H1 (cell line): ENCODE data around the gene PNLIP. TPM values are rescaled to one million over a fixed set of nuclear protein-coding genes. Genes with fewer than 3 reads are reported as not detected.

ENCODE experiments used
- ASH2L ChIP-seq: fragments of 200-600, 300-600 bp; sonication (generic); IDR thresholded peaks from one replicate; pipeline ENCODE4 v1.7.1; 2017; ENCODE audit warnings: low read length
- BCL11A ChIP-seq, 2 experiments: IDR thresholded peaks; one replicate each; pipeline ENCODE4 v1.6.1; 2011; ENCODE audit warnings: low read depth in 2 of 2, low read length in 2 of 2, mild to moderate bottlenecking in 2 of 2
- CREB1 ChIP-seq: IDR thresholded peaks from 2 replicates; pipeline ENCODE4 v1.6.1; 2012; ENCODE audit warnings: inconsistent platforms
- CTBP2 ChIP-seq: IDR thresholded peaks from 2 replicates; pipeline ENCODE4 v1.7.0; 2011; ENCODE audit warnings: borderline replicate concordance, mild to moderate bottlenecking, moderate library complexity, mixed read lengths, low read length; ENCODE audit not compliant: insufficient read depth, insufficient read length
- JUN ChIP-seq: IDR thresholded peaks from 2 replicates; pipeline ENCODE4 v1.6.1; 2011; ENCODE audit warnings: low read depth, mild to moderate bottlenecking, improper control_type of control experiment, low read length
- JUND ChIP-seq: IDR thresholded peaks from 2 replicates; pipeline ENCODE4 v1.6.1; 2011; ENCODE audit warnings: mild to moderate bottlenecking, improper control_type of control experiment, low read length
- RBBP5 ChIP-seq: IDR thresholded peaks from 2 replicates; pipeline ENCODE4 v1.7.1; 2012; ENCODE audit warnings: low read depth, mild to moderate bottlenecking, inconsistent platforms, low read length, moderate library complexity, borderline replicate concordance
- polyA plus RNA-seq, 7 experiments: library from polyadenylated mRNA; depleted of rRNA in 3 of 7; stranded (reverse) in 5 of 7; unstranded in 2 of 7; fragments of >200 nt in 5 of 7; fragments of 200-250 nt in 2 of 7; gene quantifications; 1 replicate in 5 of 7; 2 replicates in 1 of 7; 4 replicates in 1 of 7; pipeline versions ENCODE4 v1.2.1 to v1.2.3, GENCODE V29; 2011 to 2013; ENCODE audit warnings: missing spikeins in 2 of 7, mixed read lengths in 2 of 7
- total RNA-seq: library from RNA; stranded (reverse); fragmentation: NEBNext Ultra II Directional; extraction: Animal tissue kit (Norgen Biotek cat#: 25700); gene quantifications from 2 replicates; pipeline ENCODE4 v1.2.1, GENCODE V29; 2021
- TF ChIP-seq, protein P1 (sequence below): fragments of 300-600 bp; sonication (generic); IDR thresholded peaks from 2 replicates; pipeline ENCODE4 v1.7.1; 2012; ENCODE audit warnings: low read length, moderate library complexity, mild to moderate bottlenecking, inconsistent platforms; ENCODE audit not compliant: insufficient replicate concordance
- TF ChIP-seq, protein P2 (sequence below): IDR thresholded peaks from 2 replicates; pipeline ENCODE4 v1.6.1; 2011; ENCODE audit warnings: low read depth, mild to moderate bottlenecking, low read length; ENCODE audit not compliant: insufficient read depth

PNLIP gene
- total and polyA plus RNA-seq, 2 of the 8 experiments (the other 6 are each of a cell fraction or from before 2014, with no cell fraction given): not detected

DNA sequence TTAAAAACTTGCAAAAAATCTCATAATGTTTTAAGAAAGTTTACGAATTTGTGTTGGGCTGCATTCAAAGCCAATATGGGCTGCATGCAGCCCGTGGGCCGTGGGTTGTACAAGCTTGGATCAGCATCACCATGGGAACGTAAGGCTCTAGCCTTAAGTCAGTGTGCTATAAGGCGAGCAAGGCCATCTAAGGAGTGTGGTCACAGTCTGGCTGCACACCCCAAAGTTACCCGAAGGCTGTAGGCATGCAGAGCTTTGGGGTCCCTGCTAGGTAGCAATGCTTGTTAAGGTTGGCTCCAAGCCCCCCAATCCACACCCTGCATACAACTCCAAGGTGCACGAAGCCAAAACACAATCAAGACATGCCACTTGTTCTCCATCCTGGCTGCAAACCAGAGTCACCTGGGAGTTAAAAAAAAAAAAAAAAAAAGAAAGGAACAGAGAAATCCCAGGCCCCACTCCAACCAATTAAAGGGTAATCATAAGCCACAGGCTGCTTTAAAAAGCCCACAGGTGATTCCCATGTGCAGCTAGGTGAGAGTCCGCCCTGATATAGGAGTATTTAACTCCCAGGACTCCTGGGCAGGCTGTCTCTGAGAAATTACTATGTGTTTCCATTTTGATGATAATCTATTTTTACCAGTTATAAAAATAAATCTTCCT lies 66.5 kb downstream of the PNLIP start (continued):
- TF ChIP-seq, protein P1, sequence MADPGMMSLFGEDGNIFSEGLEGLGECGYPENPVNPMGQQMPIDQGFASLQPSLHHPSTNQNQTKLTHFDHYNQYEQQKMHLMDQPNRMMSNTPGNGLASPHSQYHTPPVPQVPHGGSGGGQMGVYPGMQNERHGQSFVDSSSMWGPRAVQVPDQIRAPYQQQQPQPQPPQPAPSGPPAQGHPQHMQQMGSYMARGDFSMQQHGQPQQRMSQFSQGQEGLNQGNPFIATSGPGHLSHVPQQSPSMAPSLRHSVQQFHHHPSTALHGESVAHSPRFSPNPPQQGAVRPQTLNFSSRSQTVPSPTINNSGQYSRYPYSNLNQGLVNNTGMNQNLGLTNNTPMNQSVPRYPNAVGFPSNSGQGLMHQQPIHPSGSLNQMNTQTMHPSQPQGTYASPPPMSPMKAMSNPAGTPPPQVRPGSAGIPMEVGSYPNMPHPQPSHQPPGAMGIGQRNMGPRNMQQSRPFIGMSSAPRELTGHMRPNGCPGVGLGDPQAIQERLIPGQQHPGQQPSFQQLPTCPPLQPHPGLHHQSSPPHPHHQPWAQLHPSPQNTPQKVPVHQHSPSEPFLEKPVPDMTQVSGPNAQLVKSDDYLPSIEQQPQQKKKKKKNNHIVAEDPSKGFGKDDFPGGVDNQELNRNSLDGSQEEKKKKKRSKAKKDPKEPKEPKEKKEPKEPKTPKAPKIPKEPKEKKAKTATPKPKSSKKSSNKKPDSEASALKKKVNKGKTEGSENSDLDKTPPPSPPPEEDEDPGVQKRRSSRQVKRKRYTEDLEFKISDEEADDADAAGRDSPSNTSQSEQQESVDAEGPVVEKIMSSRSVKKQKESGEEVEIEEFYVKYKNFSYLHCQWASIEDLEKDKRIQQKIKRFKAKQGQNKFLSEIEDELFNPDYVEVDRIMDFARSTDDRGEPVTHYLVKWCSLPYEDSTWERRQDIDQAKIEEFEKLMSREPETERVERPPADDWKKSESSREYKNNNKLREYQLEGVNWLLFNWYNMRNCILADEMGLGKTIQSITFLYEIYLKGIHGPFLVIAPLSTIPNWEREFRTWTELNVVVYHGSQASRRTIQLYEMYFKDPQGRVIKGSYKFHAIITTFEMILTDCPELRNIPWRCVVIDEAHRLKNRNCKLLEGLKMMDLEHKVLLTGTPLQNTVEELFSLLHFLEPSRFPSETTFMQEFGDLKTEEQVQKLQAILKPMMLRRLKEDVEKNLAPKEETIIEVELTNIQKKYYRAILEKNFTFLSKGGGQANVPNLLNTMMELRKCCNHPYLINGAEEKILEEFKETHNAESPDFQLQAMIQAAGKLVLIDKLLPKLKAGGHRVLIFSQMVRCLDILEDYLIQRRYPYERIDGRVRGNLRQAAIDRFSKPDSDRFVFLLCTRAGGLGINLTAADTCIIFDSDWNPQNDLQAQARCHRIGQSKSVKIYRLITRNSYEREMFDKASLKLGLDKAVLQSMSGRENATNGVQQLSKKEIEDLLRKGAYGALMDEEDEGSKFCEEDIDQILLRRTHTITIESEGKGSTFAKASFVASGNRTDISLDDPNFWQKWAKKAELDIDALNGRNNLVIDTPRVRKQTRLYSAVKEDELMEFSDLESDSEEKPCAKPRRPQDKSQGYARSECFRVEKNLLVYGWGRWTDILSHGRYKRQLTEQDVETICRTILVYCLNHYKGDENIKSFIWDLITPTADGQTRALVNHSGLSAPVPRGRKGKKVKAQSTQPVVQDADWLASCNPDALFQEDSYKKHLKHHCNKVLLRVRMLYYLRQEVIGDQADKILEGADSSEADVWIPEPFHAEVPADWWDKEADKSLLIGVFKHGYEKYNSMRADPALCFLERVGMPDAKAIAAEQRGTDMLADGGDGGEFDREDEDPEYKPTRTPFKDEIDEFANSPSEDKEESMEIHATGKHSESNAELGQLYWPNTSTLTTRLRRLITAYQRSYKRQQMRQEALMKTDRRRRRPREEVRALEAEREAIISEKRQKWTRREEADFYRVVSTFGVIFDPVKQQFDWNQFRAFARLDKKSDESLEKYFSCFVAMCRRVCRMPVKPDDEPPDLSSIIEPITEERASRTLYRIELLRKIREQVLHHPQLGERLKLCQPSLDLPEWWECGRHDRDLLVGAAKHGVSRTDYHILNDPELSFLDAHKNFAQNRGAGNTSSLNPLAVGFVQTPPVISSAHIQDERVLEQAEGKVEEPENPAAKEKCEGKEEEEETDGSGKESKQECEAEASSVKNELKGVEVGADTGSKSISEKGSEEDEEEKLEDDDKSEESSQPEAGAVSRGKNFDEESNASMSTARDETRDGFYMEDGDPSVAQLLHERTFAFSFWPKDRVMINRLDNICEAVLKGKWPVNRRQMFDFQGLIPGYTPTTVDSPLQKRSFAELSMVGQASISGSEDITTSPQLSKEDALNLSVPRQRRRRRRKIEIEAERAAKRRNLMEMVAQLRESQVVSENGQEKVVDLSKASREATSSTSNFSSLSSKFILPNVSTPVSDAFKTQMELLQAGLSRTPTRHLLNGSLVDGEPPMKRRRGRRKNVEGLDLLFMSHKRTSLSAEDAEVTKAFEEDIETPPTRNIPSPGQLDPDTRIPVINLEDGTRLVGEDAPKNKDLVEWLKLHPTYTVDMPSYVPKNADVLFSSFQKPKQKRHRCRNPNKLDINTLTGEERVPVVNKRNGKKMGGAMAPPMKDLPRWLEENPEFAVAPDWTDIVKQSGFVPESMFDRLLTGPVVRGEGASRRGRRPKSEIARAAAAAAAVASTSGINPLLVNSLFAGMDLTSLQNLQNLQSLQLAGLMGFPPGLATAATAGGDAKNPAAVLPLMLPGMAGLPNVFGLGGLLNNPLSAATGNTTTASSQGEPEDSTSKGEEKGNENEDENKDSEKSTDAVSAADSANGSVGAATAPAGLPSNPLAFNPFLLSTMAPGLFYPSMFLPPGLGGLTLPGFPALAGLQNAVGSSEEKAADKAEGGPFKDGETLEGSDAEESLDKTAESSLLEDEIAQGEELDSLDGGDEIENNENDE: no peak
- TF ChIP-seq BCL11A (IDR thresholded peaks at IDR 0.05; ENCODE audit: low read depth in 2 of 2, low read length in 2 of 2): no peak
- no peak for TF ChIP-seq RBBP5
- TF ChIP-seq JUN: no peak
- no peak for TF ChIP-seq CTBP2
- no peak for TF ChIP-seq ASH2L
- no peak for TF ChIP-seq CREB1
- TF ChIP-seq, protein P2, sequence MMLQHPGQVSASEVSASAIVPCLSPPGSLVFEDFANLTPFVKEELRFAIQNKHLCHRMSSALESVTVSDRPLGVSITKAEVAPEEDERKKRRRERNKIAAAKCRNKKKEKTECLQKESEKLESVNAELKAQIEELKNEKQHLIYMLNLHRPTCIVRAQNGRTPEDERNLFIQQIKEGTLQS: no peak
- TF ChIP-seq JUND: no peak
